ENCODE measurements around the gene USPL1.
"Not testable (repeated sequence)": the region's sequence is repeated elsewhere in the genome, so short reads cannot be mapped to it uniquely, and the experiment has no call there.

- TF ChIP-seq POLR2A, CTCF, EP300 (IDR thresholded peaks at IDR 0.05): not testable (repeated sequence)
These were observed 10.5 kb upstream of the USPL1 start for GRCh38 chr13:30607186-30607585.

All from ovary (tissue), 3 donors.